ENCODE results near the gene RAF1.

Gene RAF1

DNA sequence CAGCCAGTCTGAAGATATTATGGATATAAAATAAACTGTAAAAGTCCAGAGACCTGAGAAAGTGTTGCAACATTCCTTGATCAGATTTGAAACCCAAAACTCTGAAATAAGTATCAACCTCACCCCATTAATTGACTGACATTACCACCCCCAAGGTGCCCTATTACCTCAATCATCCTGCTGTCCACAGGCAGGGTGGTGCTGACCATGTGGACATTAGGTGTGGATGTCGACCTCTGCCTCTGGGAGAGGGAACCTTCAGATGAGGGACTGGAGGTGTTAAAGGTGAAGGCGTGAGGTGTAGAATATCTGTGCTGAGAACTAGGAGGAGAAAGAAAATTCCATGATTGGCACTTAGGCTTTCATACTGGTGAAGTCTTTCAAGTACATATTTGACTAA lies 59.9 kb downstream of the RAF1 start:
- DNase-seq (ENCODE audit: low spot score), result no peak
- TF ChIP-seq, protein P1, sequence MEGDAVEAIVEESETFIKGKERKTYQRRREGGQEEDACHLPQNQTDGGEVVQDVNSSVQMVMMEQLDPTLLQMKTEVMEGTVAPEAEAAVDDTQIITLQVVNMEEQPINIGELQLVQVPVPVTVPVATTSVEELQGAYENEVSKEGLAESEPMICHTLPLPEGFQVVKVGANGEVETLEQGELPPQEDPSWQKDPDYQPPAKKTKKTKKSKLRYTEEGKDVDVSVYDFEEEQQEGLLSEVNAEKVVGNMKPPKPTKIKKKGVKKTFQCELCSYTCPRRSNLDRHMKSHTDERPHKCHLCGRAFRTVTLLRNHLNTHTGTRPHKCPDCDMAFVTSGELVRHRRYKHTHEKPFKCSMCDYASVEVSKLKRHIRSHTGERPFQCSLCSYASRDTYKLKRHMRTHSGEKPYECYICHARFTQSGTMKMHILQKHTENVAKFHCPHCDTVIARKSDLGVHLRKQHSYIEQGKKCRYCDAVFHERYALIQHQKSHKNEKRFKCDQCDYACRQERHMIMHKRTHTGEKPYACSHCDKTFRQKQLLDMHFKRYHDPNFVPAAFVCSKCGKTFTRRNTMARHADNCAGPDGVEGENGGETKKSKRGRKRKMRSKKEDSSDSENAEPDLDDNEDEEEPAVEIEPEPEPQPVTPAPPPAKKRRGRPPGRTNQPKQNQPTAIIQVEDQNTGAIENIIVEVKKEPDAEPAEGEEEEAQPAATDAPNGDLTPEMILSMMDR (IDR thresholded peaks at IDR 0.05; ENCODE audit: extremely low read depth, missing control alignments), result no peak

DNA sequence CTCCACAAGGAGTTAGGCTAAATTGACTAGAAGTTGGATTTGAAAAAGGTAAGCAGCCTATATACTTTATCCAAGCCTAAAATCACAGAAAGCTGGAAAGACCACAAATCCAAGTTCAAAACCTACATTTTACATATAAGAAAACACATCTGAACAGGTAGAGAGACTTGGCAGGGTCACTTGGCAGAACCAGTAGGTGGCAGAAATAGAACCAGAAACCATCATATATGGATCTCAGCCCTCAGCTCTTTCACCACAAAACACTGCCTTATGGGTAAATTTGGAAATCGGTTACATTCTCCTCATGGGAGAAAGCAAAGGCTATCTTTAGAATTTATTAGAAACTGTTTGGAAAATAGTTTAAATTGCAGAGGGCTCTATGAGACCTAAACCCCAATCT lies 62.8 kb downstream of the RAF1 start:
- TF ChIP-seq, protein P1 (IDR thresholded peaks at IDR 0.05; ENCODE audit: extremely low read depth, missing control alignments), result no peak
- no peak for DNase-seq (ENCODE audit: low spot score)

DNA sequence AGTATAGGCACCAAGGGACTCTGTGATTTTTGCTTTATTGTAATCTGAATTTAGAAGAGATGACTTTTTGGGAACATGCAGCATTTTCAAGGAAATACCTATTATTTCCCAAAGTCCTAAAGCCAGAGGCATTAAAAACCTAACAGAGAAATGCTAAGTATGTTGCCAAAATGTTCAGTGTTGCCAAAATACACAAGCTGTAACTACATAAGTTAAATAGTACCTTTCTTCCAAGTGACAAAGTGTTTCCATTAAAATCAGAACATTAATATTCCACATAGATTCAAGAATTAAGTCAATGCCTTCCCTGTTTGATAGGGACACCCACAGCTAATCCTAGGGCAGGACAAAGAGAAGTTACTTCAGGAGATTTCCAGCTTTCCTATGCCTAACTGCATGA lies 65.0 kb downstream of the RAF1 start:
- TF ChIP-seq, protein P1 (IDR thresholded peaks at IDR 0.05; ENCODE audit: extremely low read depth, missing control alignments), result no peak
- DNase-seq (ENCODE audit: low spot score), result no peak

DNA sequence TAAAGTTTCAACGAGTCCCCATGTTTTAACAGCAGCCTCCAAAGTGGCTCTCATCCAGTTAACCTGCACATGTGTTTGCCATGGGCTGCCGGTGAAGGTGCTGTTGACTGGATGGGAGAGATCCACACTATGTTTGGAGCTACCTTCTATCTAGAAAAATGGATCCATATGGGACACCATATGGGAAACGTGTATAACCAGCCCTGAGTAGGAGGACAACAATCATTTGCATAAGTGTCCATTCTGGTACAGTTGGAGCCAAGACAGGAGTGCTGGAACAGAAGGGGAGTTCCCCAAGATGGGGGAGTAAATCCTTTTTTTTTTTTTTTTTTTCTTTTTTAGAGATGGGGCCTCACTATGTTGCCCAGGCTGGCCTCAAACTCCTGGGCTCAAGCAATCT lies 70.4 kb downstream of the RAF1 start:
- TF ChIP-seq, protein P1 (IDR thresholded peaks at IDR 0.05; ENCODE audit: extremely low read depth, missing control alignments), result no peak
- DNase-seq (ENCODE audit: low spot score), result no peak

DNA sequence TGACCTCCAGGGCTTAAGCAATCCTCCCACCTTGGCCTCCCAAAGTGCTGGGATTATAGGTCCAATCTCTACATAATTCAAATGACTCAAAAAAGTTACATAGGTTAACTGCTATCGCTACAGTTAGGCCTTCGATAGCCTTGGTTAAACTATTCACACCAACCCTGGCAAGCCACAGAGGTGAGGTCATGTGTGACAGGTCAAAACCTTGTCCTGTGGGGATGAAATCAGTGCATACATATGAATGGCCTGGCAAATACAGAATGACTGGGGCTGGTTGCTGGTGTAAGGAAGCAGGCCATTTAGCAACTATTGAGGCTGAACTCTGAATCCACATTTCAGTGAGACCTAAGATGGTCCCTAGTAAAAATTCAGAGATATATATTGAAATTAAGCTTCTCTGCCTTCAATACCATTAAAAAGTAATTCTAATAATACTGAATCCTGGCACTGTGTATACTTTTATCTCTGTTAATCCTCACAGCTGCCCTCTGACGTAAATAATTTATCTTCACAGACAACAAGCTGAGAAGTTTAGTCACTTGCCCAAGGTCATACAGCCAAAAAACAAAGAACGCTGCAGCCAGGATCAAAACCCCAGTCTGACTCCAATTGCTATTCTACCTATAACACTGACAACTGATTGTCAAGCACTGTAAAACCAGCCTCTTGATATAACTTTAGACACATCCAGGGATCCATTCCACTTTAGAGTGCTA lies 71.8 kb downstream of the RAF1 start:
- DNase-seq (ENCODE audit: low spot score), result no peak
- TF ChIP-seq, protein P1 (IDR thresholded peaks at IDR 0.05; ENCODE audit: extremely low read depth, missing control alignments), result no peak

DNA sequence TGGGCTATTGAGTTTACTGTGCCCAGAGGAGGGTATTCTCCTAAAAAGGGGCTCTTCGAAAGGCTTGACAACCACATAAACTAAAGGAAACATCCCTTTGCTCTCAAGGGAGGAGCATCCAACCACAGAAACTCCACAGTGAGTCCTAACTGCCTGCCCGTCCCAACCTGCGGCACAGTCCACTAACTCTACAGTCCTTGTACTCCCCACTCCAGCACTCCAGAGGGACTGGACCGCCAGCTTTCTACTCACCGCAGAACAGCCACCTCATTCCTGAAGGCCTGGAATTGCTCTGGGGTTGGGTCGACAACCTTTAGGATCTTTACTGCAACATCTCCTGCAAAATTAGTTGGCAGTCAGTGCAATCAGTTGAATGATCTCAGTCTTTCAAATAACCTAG lies 72.5 kb downstream of the RAF1 start:
- no peak for DNase-seq (ENCODE audit: low spot score)
- TF ChIP-seq, protein P1 (IDR thresholded peaks at IDR 0.05; ENCODE audit: extremely low read depth, missing control alignments), result no peak

DNA sequence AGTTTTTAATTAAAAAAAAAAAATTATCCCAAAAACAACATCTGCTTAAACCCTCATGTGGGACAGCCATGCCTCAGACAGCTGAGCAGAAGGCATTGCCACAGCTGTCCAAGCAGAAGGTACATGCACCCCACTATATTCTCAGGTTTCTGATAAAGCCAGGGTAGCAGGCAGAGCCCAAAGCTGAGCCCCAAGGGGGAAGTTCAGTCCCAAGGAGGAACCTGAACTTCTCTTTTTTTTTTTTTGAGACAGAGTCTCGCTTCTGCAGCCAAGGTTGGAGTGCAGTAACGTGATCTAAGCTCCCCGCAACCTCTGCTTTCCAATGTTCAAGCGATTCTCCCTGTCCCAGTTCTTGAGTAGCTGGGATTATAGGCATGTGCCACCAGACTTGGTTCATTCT lies 73.8 kb downstream of the RAF1 start:
- TF ChIP-seq, protein P1 (IDR thresholded peaks at IDR 0.05; ENCODE audit: extremely low read depth, missing control alignments), result no peak
- DNase-seq (ENCODE audit: low spot score), result no peak

Data from GM20000 (cell line).